ENCODE data around the gene THOC7.
A peak's percentile ranks its signal among the peaks of the same experiment; 100 is the strongest.

Gene THOC7

GRCh38 chr3:63863150-63864007 is at the start of gene THOC7, which contains the start of gene ATXN7:
Gene THOC7, minus strand, starts transcription at chr3:63863805. Its CDS starts 15 bp downstream, at chr3:63863790.
Gene ATXN7, plus strand, starts transcription at chr3:63863867. Its CDS starts 48,732 bp downstream, at chr3:63912599.
- DNase-seq, result peak; percentile 64

DNA sequence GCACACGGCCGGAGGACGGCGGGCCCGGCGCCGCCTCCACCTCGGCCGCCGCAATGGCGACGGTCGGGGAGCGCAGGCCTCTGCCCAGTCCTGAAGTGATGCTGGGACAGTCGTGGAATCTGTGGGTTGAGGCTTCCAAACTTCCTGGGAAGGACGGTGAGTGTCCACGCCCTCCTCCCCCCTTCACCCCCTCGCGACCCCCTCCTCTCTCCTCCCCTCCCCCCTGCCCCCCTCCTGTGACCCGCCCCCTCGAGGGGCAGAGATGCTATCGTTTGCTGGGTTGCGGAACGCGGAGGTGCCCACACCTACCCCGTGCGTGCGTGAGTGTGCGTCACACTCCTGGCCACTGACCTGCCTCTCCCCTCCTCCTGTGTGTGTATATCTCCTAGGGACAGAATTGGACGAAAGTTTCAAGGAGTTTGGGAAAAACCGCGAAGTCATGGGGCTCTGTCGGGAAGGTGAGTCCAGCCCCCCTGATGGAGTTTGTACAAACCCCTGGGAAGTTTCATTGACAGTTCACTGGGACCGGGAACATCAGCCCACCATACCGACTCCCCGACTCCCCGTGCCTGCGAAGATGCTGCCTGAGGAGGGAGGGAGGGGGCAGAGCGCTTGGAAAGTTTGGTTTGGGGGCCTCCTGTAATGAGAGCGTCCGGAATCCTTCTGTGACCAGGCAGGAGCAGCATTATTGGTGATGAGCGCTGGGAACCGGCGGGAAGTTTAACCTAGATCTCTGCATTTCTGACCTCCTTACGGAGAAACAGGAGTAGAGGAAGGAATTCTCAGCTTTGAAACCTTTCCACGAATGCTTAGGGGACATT is 49.4 kb upstream of the THOC7 start:
- peak; percentile 52 for DNase-seq

- DNase-seq, result peak; percentile 75
These were observed 48.5 kb upstream of the THOC7 start, which contains the start of gene SCAANT1 for GRCh38 chr3:63911873-63912767. Gene SCAANT1, minus strand, starts transcription at chr3:63912383.

- DNase-seq, result no peak
These were observed 47.9 kb upstream of the THOC7 start for GRCh38 chr3:63911509-63911872.

DNA sequence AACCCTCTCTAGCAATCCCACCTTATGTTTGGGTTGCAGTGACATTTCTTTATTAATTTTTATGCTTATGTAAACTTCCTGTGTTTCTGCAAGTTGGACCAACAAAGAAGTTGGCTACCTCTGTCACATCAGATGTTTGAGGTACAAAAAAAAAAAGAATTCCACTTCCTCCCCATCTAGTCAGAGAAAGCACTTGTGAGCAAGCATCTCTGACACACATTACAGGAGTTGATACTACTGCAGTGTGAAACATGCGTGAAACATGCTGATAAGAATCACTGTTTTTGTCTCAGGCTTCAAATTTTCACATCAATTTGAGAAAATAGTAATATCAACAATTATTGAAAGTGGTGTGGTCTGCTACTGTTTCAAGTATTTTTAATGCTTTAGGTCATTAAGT is 47.3 kb upstream of the THOC7 start:
- no peak for DNase-seq

DNA sequence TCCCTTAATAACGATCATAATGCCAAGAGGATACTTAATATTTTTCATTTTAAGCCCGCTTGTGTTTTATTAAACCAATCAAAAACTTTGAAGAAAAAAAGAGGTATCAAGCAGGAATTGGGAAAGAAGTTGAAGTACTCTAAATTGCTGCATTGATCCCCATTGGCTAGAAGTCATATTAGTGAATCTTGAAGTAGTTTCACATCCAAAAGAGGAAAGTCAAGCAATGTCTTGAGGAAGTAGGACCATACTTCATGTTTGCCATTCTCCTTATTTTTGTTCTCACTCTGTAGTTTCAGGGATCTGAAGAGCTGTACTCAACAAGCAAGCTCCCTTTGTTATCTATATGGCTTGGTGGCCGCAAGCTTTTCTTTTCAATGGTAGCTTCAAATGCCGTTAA is 46.4 kb upstream of the THOC7 start:
- DNase-seq, result no peak

DNA sequence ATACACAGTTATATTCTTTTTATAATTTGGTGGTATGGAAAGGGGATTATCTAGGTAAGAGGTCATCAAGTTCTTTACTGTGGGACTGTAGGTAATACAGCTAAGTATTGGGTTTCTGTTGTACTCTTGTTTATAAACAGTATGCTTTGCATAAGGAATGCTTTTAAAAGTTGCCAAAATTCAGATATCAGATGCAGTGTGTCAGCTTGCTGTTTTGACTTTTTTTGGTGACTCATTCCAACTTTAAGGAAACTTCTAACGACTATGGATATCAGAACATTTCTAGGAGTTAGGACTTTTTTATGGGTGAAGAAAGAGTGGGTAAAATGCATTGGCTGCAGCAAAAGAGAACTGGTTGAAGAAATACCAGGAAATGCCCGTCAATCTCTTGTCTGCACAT is 45.8 kb upstream of the THOC7 start:
- no peak for DNase-seq

- no peak for DNase-seq
These were observed 45.2 kb upstream of the THOC7 start for GRCh38 chr3:63908776-63909175.

- no peak for DNase-seq
These were observed 44.6 kb upstream of the THOC7 start for GRCh38 chr3:63908081-63908736.

DNA sequence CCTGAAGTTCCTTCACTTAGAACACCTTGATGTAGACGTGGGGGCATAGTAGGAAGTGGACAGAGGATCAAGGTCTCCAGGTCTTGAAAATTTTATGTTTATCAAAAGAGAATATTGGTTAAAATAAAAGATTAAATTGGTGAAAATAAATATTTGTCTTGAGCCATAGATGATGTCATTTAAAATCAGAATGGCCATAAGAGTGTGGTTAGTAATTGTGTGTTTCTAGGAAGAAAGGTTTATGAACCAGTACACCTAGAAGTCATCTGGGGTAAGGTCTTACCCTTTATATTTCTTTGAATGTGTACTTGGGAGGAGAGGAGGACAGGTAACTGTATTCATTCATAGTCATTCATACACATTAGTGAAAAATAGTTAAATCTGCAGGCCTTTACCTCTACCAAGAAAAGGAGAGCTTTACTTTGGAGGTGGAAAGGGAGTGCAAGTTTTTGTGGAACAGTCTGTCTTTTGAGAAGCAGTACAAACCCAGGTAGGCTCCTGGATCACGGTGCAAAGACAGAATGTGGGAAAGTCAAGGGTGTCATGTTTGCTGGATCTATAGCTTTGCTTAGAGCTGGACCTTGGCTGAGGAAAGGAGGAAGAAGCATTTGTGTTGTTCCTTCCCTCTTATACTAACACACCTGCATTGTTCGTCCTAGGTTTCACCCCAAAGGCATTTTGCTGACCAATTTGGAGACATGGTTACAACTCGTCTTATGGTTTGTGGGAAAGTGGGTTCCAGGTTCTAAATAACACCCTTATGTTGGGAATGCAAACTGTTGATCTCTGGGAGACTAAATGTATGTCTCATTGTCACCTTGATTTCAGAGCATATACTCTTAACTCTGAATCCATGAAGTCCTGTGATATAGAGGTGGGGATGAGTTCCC is 42.4 kb upstream of the THOC7 start:
- DNase-seq, result no peak

DNA sequence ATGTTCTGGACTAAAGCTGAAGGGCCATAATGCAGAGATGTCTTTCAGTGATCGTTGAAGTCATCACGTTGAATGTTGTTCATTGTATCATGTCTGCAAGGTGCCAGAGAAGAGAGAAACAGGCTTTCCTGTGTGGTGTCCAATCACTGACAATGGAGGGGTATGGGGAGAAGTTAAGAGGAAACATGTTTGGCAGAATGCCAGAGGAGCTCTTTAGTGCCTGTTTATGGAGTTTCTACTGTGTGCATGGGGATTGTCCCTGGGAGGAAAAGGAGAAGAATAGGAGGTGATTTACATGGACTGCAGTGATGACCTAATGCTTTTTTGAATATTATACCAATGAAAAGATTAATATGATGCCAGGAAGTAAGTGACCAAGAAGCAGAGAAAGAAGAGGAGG is 36.9 kb upstream of the THOC7 start:
- no peak for DNase-seq

DNA sequence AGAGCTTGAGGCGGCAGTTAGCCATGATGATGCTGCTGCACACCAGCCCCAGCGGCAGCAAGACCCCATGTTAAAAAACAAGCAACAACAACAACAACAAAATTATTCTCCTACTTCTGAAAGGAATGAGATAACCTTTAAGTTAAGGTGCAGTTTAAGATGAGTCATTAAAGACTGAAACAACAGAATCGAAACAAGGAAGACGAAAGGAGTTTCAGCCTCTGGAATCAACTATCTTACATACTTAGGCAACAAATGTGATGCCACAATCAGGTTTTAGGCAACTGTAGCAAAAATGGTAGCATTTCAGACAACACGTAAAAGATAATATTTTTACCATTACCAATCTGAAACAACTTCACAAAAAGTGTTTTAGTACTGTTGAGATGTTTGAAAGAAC is 36.4 kb upstream of the THOC7 start:
- DNase-seq, result no peak

DNA sequence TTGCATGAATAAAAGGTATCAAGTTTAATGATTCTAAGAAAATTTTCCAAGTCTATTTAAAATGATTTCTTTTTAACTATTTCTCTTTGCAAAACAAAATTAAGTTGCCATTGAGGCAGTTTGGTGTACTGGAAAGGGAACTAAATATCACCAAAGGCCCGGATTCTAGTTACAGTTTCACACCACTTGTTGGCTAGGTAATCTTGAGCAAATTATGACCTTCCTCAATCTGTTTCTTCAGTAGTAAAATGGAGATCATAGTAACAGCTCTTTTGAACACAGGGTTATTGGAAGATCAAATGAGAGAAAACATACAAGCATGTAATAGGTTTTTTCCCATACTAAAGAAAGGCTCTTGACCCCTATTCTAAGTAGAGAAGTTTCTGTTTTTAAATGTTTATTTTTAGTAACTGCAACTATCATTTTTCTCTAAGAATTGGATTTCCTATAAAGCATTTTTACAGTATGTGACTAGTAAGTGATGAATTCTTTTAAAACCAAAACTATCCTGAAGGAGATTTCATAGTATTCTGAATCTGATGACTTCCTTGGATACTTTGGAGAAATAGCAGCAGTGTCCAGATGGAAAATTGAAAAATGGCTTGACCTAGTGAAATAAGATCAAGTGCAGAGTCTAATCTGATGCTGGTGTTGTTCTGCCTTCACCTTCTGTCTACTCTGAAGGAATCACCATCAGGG is 32.9 kb upstream of the THOC7 start:
- no peak for DNase-seq

DNA sequence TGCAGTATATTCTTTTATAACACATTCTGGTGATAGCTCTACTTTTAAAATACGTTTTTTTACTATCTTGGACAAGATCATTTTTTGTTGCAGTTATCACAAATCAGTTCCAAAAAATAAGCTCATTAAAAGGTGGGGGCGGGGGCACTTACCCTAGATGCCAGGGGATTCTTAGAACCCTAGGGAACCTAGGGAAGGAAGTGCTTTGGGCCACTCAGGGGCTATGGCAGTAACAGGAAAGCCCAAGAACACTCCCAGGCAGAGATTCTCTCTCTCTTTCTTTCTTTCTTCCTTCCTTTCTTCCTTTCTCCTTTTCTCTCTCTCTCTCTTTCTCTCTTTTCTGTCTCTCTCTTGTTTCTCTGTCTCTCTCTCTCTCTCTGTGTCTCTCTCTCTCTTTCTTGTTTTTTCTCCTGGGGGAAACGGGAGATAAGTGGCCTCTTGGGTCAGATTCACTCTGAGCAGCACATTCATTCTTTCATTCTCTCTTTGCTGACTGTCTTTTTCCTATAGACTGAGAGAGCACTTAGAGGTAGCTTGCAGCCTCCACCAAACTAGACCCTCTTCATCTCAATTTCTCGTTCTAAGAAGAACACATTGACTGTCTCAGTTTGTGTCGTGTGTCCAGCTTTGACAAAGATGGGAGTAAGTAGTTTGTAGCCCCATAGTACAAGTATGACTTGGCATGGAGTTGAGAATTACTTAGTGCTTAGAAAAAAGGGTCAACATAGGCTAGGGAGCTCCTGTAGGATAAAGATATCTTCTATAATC is 32.0 kb upstream of the THOC7 start:
- no peak for DNase-seq

- no peak for DNase-seq
These were observed 29.3 kb upstream of the THOC7 start for GRCh38 chr3:63892773-63893352.

DNA sequence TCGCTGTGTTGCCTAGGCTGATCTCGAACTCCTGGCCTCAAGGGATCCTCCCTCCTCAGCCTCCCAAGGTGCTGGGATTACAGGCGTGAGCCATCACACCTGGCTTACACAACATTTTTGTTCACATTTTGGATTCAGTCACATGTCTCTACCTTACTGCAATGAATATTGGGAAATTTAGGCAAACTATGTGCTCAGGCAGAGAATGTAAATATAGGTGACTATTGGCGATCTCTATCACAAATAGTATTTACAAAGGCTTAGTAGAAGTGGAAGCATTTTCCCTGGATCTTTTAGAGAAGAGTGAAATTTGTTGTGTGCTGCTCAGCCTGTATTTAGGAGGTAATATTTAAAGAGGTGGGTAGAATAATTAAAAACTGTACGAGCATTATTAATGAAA is 27.9 kb upstream of the THOC7 start:
- DNase-seq, result no peak

- no peak for DNase-seq
These were observed 23.3 kb upstream of the THOC7 start for GRCh38 chr3:63886858-63887257.

DNA sequence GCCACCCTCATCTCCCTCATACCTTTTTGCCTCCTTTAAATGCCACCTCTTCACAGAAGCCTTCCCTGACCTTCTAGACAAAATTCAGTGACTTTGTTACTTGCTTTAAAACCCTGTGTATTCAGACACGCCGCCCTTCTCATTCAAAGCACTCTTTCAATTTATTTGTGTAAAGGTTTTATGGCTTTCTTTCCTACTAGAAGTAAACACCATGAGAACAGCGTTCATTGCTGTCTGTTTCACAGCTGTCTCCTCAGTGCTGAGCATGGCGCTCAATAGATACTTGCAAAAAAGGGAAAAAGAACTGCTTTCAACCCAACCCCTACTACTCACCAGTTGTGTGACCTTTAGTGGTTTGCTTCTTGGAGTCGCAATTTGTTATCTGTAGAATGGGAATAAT is 17.0 kb upstream of the THOC7 start:
- no peak for DNase-seq

DNA sequence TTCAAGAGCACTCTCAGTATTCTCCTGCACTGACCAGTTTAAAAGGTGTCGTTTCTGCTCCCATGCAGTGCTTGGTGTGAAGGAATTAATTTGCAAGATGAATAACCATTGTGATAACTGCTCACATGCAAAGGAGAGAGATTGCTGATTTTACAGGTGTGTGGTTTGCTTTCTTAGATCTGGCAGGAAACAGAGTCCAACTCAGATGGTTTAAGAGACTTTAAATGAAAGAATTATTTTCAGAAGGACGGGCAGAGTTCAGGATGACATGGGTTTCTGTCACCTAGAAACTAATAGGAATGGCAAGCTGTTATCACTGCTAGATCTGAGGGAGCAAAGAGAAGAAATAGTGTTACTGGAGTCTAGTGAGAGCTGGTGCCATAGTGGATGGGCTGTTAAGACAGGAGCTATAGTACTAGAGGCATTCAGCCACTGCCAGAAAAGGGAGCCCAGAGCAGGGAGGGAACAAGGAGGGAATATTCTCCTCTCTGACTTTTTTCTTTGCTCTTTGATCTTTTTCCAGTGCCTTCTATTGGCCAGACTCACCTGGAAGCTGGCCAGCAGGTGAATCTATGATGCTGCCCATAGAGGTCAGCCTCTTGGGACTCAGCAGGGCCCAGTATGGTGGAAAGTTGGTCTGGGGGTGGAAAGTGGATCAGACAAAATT is 14.9 kb upstream of the THOC7 start:
- DNase-seq, result no peak
